Lung (tissue), 12 donors: ENCODE results near the gene RWDD2A. TPM values are rescaled to one million over a fixed set of nuclear protein-coding genes. Genes with fewer than 3 reads are reported as not detected.

Source experiments
- ATAC-seq: fragments of 200-7000 bp; cut with Tn5 transposase; one replicate; pipeline ENCODE4 v1.9.1; 2020; ENCODE audit warnings: moderate number of reproducible peaks; ENCODE audit not compliant: insufficient read depth, low FRiP score
- DNase-seq, 3 donors: peaks; one replicate each; pipeline ENCODE4 v3.0.0-alpha.2; 2013 to 2017
- H3K27ac ChIP-seq, 2 donors: one replicate each; pipeline ENCODE4 v1.5.1; 2013; ENCODE audit warnings: mild to moderate bottlenecking in 2 of 2, moderate library complexity in 2 of 2, control low read depth in 1 of 2, inconsistent platforms in 1 of 2, low read depth in 1 of 2, low read length in 1 of 2
- H3K27me3 ChIP-seq, 3 donors: one replicate each; pipeline ENCODE4 v1.5.1; 2013; ENCODE audit warnings: low read length in 2 of 3; ENCODE audit not compliant: control insufficient read depth in 3 of 3, insufficient read depth in 3 of 3
- H3K36me3 ChIP-seq, 4 donors: one replicate each; pipeline ENCODE4 v1.5.1; 2013; ENCODE audit warnings: low read length in 4 of 4, mild to moderate bottlenecking in 1 of 4, moderate library complexity in 1 of 4; ENCODE audit not compliant: control insufficient read depth in 4 of 4, insufficient read depth in 4 of 4
- H3K4me1 ChIP-seq, 5 donors: one replicate each; pipeline ENCODE4 v1.5.1; 2013; ENCODE audit warnings: low read length in 5 of 5, mild to moderate bottlenecking in 2 of 5, moderate library complexity in 1 of 5; ENCODE audit not compliant: control insufficient read depth in 5 of 5, insufficient read depth in 5 of 5
- H3K4me3 ChIP-seq: one replicate; pipeline ENCODE4 v1.5.1; 2013; ENCODE audit warnings: mild to moderate bottlenecking, control low read depth, moderate library complexity
- H3K9ac ChIP-seq, 2 donors: one replicate each; pipeline ENCODE4 v1.5.1; 2013; ENCODE audit warnings: low read length in 2 of 2, control low read depth in 1 of 2; ENCODE audit not compliant: insufficient read depth in 1 of 2
- H3K9me3 ChIP-seq, 4 donors: one replicate each; pipeline ENCODE4 v1.5.1; 2013; ENCODE audit warnings: low read length in 3 of 4, mild to moderate bottlenecking in 1 of 4, moderate library complexity in 1 of 4; ENCODE audit not compliant: control insufficient read depth in 4 of 4, insufficient read depth in 3 of 4
- CTCF ChIP-seq: IDR thresholded peaks from 2 replicates; pipeline ENCODE4 v1.5.1; 2012; ENCODE audit warnings: mild to moderate bottlenecking; ENCODE audit errors: control extremely low read depth, extremely low read depth
- WGBS, 2 donors: extraction: QIAGEN DNeasy Blood & Tissue Kit; methylation state at CpG; one replicate each; pipeline ENCODE4 v1.1.7; 2013; 5-methylcytosine and 5-hydroxymethylcytosine counted together
- polyA plus RNA-seq, 2 donors: library from polyadenylated mRNA; stranded (reverse); fragments of 200-250 nt; gene quantifications; one replicate each; pipeline ENCODE4 v1.2.1, GENCODE V29; 2013
- total RNA-seq, 2 donors: library from RNA; depleted of rRNA in 1 of 2; stranded (reverse); fragments of >200 nt in 1 of 2; gene quantifications; one replicate each; pipeline ENCODE4 v1.2.1, GENCODE V29; 2014 to 2021
- donor health status: control.
- donor health status: control.
- donor health status: Bipolar disorder and iron deficiency.
- donor health status: healthy.
- donor health status: DM: yes; HTN: yes; CAD: no.

RWDD2A gene
- total and polyA plus RNA-seq, 4 donors, result 1.8 to 3.6 (median 2.6) TPM

- Histone ChIP-seq H3K36me3 (peaks cover 19 to 63% (median 38%) of the 10 kb centered on the region in 4 donors), H3K4me3 (no peak overlapping the region), H3K27me3 (no peaks in the 10 kb centered on the region), H3K9ac (no peak overlapping the region), H3K27ac (no peak overlapping the region), H3K4me1 (no peaks in the 10 kb centered on the region), H3K9me3 (no peaks in the 10 kb centered on the region)
- 92 to 94% methylated on average over 5 of the region's 5 CpGs for WGBS, 2 donors
- TF ChIP-seq CTCF, result no peak
- no peak for ATAC-seq
- no peak for DNase-seq
Observed at GRCh38 chr6:83167726-83168278, 25.4 kb upstream of the RWDD2A start.

GRCh38 chr6:83168556-83168955 lies 24.6 kb upstream of the RWDD2A start:
- Histone ChIP-seq H3K27ac (no peak overlapping the region), H3K9ac (no peak overlapping the region), H3K36me3 (peaks cover 20 to 69% (median 42%) of the 10 kb centered on the region in 4 donors), H3K9me3 (no peaks in the 10 kb centered on the region), H3K27me3 (no peaks in the 10 kb centered on the region), H3K4me3 (no peak overlapping the region), H3K4me1 (no peaks in the 10 kb centered on the region)
- no peak for TF ChIP-seq CTCF
- 87 to 96% methylated on average over 1 of the region's 1 CpG for WGBS, 2 donors
- ATAC-seq (no peak), DNase-seq (no peak)

- ATAC-seq, result no peak
- no peak overlapping the region for H3K9ac ChIP-seq
- TF ChIP-seq CTCF, result no peak
- H3K9me3 ChIP-seq, result no peaks in the 10 kb centered on the region
- H3K27ac ChIP-seq, result no peak overlapping the region
- H3K4me3 ChIP-seq, result no peak overlapping the region
- no peaks in the 10 kb centered on the region for H3K27me3 ChIP-seq
- H3K4me1 ChIP-seq, result no peaks in the 10 kb centered on the region
- no peak for DNase-seq
- peaks cover 20 to 71% (median 41%) of the 10 kb centered on the region in 4 donors for H3K36me3 ChIP-seq
Observed at GRCh38 chr6:83169106-83169505, 24.1 kb upstream of the RWDD2A start.

- no peaks in the 10 kb centered on the region for H3K9me3 ChIP-seq
- peaks cover 19 to 75% (median 42%) of the 10 kb centered on the region in 4 donors for H3K36me3 ChIP-seq
- H3K27ac ChIP-seq, result no peak overlapping the region
- TF ChIP-seq CTCF, result no peak
- H3K27me3 ChIP-seq, result no peaks in the 10 kb centered on the region
- no peak overlapping the region for H3K9ac ChIP-seq
- H3K4me3 ChIP-seq, result no peak overlapping the region
- ATAC-seq (no peak), DNase-seq (peak in 2 of 3 donors; percentile 21 to 30)
- H3K4me1 ChIP-seq, result no peaks in the 10 kb centered on the region
- WGBS, 2 donors, result 76 to 90% methylated on average over 1 of the region's 1 CpG
Observed at GRCh38 chr6:83169511-83169910, 23.6 kb upstream of the RWDD2A start.
